HT-29 (cell line): ENCODE results near the gene COG7. TPM values are rescaled to one million over a fixed set of nuclear protein-coding genes. Genes with fewer than 3 reads are reported as not detected.
"Not testable (repeated sequence)": the region's sequence is repeated elsewhere in the genome, so short reads cannot be mapped to it uniquely, and the experiment has no call there.

Experiments
- DNase-seq: peaks from one replicate; pipeline ENCODE4 v3.0.0-alpha.2; 2015; ENCODE audit warnings: low spot score
- total RNA-seq: library from RNA; depleted of rRNA; stranded (reverse); fragments of >200 nt; shearing (Covaris generic); gene quantifications from 2 replicates; pipeline ENCODE4 v1.2.3, GENCODE V29; 2014

The COG7 gene
- total RNA-seq, 1 experiment from 2014 or later = 17.5 TPM

GRCh38 chr16:23387666-23388065 is 65.3 kb downstream of the COG7 start:
- DNase-seq = no peak

GRCh38 chr16:23385441-23385840 is 67.5 kb downstream of the COG7 start:
- no peak for DNase-seq

- DNase-seq = no peak
These were observed 68.1 kb downstream of the COG7 start for GRCh38 chr16:23384878-23385277.

GRCh38 chr16:23383881-23384280 is 69.1 kb downstream of the COG7 start:
- no peak for DNase-seq

- DNase-seq = no peak
These were observed 70.7 kb downstream of the COG7 start for GRCh38 chr16:23382279-23382678.

- DNase-seq = not testable (repeated sequence)
These were observed 71.3 kb downstream of the COG7 start for GRCh38 chr16:23381702-23382101.

GRCh38 chr16:23380501-23380951 is 72.5 kb downstream of the COG7 start:
- DNase-seq = no peak

- DNase-seq = no peak
These were observed 73.3 kb downstream of the COG7 start for GRCh38 chr16:23379707-23380106.

- no peak for DNase-seq
These were observed 74.1 kb downstream of the COG7 start for GRCh38 chr16:23378921-23379320.

GRCh38 chr16:23378256-23378655 is 74.7 kb downstream of the COG7 start:
- no peak for DNase-seq

- no peak for DNase-seq
These were observed 75.7 kb downstream of the COG7 start for GRCh38 chr16:23377071-23377931.

GRCh38 chr16:23375643-23376042 is 77.3 kb downstream of the COG7 start:
- DNase-seq = no peak

- DNase-seq = peak; percentile 43
These were observed 78.1 kb downstream of the COG7 start for GRCh38 chr16:23374721-23375510.

- no peak for DNase-seq
These were observed 79.4 kb downstream of the COG7 start for GRCh38 chr16:23373436-23374219.

- no peak for DNase-seq
These were observed 81.6 kb downstream of the COG7 start for GRCh38 chr16:23371368-23371767.

- no peak for DNase-seq
These were observed 83.6 kb downstream of the COG7 start for GRCh38 chr16:23369416-23369815.

- DNase-seq = peak; percentile 20
These were observed 84.5 kb downstream of the COG7 start for GRCh38 chr16:23368469-23368868.

GRCh38 chr16:23367988-23368387 is 85.0 kb downstream of the COG7 start:
- DNase-seq = no peak

- no peak for DNase-seq
These were observed 85.4 kb downstream of the COG7 start for GRCh38 chr16:23367564-23367963.

GRCh38 chr16:23366341-23366740 is 86.6 kb downstream of the COG7 start:
- not testable (repeated sequence) for DNase-seq

- no peak for DNase-seq
These were observed 87.3 kb downstream of the COG7 start for GRCh38 chr16:23365602-23366240.
